GM19395 (cell line): ENCODE measurements around the gene SLC30A2.

Experiments
- ATAC-seq: cut with Tn5 transposase; IDR thresholded peaks from one replicate; pipeline ENCODE4 v1.9.1; 2021; ENCODE audit warnings: mild to moderate bottlenecking, moderate library complexity; ENCODE audit not compliant: unreplicated experiment

The SLC30A2 gene

GRCh38 chr1:26070296-26070962, 24.5 kb upstream of the SLC30A2 start:
- no peak for ATAC-seq

- no peak for ATAC-seq
Measured at GRCh38 chr1:26069941-26070295, 24.0 kb upstream of the SLC30A2 start.

- no peak for ATAC-seq
Measured at GRCh38 chr1:26067432-26067911, 21.6 kb upstream of the SLC30A2 start, which contains the start of gene TRIM63. Gene TRIM63, minus strand, starts transcription at chr1:26067630. Its CDS starts 136 bp downstream, at chr1:26067494.

- ATAC-seq, result no peak
Measured at GRCh38 chr1:26066857-26067256, 20.9 kb upstream of the SLC30A2 start.

- no peak for ATAC-seq
Measured at GRCh38 chr1:26066160-26066559, 20.2 kb upstream of the SLC30A2 start.

- ATAC-seq, result no peak
Measured at GRCh38 chr1:26064553-26064952, 18.6 kb upstream of the SLC30A2 start.

GRCh38 chr1:26060832-26061574, 15.1 kb upstream of the SLC30A2 start:
- no peak for ATAC-seq

GRCh38 chr1:26059906-26060305, 14.0 kb upstream of the SLC30A2 start:
- no peak for ATAC-seq

GRCh38 chr1:26058052-26058595, 12.2 kb upstream of the SLC30A2 start:
- ATAC-seq, result no peak

GRCh38 chr1:26057189-26057588, 11.3 kb upstream of the SLC30A2 start:
- ATAC-seq, result no peak

GRCh38 chr1:26055041-26055440, 9.1 kb upstream of the SLC30A2 start:
- no peak for ATAC-seq

- ATAC-seq, result no peak
Measured at GRCh38 chr1:26053718-26054560, 8.0 kb upstream of the SLC30A2 start.

GRCh38 chr1:26050248-26050640, 4.3 kb upstream of the SLC30A2 start:
- ATAC-seq, result no peak

- ATAC-seq, result no peak
Measured at GRCh38 chr1:26049531-26050247, 3.8 kb upstream of the SLC30A2 start.

- no peak for ATAC-seq
Measured at GRCh38 chr1:26047278-26047874, 1.5 kb upstream of the SLC30A2 start.

GRCh38 chr1:26046246-26047095, 553 bp upstream of the SLC30A2 start:
- ATAC-seq, result no peak

- no peak for ATAC-seq
Measured at GRCh38 chr1:26044971-26045721, 772 bp downstream of the SLC30A2 start.

GRCh38 chr1:26044414-26044813, 1.5 kb downstream of the SLC30A2 start:
- ATAC-seq, result no peak
